ENCODE results near the gene ARHGEF4.

DNA sequence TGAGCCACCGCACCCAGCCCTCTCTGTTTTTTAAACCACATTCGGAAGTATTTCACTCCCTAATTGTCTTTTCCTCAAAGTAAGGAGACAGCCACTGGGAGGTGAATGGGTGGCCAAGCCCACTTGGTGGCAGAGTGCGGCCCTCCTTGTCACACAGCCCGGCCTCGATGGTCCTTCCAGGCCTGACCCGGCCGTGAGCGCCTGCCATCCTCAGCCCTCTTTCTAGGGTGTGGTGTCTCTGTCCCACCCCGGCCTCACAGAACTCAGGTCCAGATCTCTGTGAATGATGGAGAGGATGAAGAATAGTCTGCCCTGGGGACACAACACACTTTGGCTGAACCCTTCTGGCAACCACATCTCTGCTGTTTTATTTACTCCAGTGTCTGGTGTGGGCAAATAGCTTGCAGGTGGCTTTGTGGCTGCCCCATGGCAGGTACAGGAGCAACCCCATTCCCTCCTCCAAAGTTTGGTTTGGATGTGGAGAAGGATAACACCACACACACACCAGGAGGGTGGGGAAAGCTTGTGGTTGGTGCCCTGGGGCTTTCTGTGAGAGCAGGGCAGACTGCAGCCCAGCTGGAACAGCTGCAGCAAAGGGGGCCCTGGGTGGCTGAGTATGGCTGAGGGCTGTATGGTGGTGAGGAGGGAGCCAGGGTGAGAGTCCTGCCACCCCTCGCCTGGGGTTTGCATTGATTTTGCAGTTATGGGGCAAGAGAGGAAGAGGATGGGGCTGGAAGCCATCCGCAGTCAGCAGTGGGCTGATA lies 167.9 kb downstream of the ARHGEF4 start:
- no peak for TF ChIP-seq CTCF (IDR thresholded peaks at IDR 0.05)
- TF ChIP-seq SIN3A (IDR thresholded peaks at IDR 0.05; ENCODE audit: borderline replicate concordance, insufficient read depth, low read depth, low read length) = no peak
- TF ChIP-seq REST (IDR thresholded peaks at IDR 0.05; ENCODE audit: insufficient read depth in 1 of 2, low read depth in 2 of 2, low read length in 1 of 2) = no peak
